Measurements from ENCODE around the gene GATA3. TPM values are rescaled to one million over a fixed set of nuclear protein-coding genes. Genes with fewer than 3 reads are reported as not detected.

The GATA3 gene
- total RNA-seq, 1 donor from 2014 or later, result not detected

- peaks cover 13% of the 10 kb centered on the region for H3K4me1 ChIP-seq
- TF ChIP-seq EZH2phosphoT487 (IDR thresholded peaks at IDR 0.05) (no peak), EZH2 (IDR thresholded peaks at IDR 0.05) (no peak), CTCF (IDR thresholded peaks at IDR 0.05) (no peak)
- no peaks in the 10 kb centered on the region for H3F3A ChIP-seq (ENCODE audit: low read depth)
- H3K79me2 ChIP-seq (ENCODE audit: low read depth), result no peaks in the 10 kb centered on the region
- no peak for DNase-seq (ENCODE audit: low spot score)
- Mint-ChIP-seq H3K27ac (no peak overlapping the region), H3K4me3 (no peak overlapping the region), H3K27me3 (ENCODE audit: insufficient read depth, low read depth) (peaks cover 6% of the 10 kb centered on the region), H3K36me3 (no peaks in the 10 kb centered on the region), H3K9me3 (no peaks in the 10 kb centered on the region), H3K4me1 (peaks cover 12% of the 10 kb centered on the region)
- no peaks in the 10 kb centered on the region for H3K36me3 ChIP-seq
- H3K27me3 ChIP-seq, result peaks cover 18% of the 10 kb centered on the region
- H4K20me1 ChIP-seq (ENCODE audit: low read depth), result no peaks in the 10 kb centered on the region
- H3K9me3 ChIP-seq (ENCODE audit: low read depth), result no peaks in the 10 kb centered on the region
- no peak overlapping the region for H2AFZ ChIP-seq (replicated peaks)
- no peak overlapping the region for H3K27ac ChIP-seq
- H3K9ac ChIP-seq, result no peak overlapping the region
- H3K4me2 ChIP-seq, result no peak overlapping the region
- H3K4me3 ChIP-seq, result no peak overlapping the region
These were observed 16.5 kb downstream of the GATA3 start for GRCh38 chr10:8071006-8071405.

GRCh38 chr10:8071666-8072065, 17.2 kb downstream of the GATA3 start:
- no peaks in the 10 kb centered on the region for H4K20me1 ChIP-seq (ENCODE audit: low read depth)
- H3K27ac ChIP-seq, result no peak overlapping the region
- H3K27ac Mint-ChIP-seq, result no peak overlapping the region
- H3K79me2 ChIP-seq (ENCODE audit: low read depth), result no peaks in the 10 kb centered on the region
- no peak for DNase-seq (ENCODE audit: low spot score)
- no peaks in the 10 kb centered on the region for H3K36me3 ChIP-seq
- peaks cover 12% of the 10 kb centered on the region for H3K27me3 ChIP-seq
- TF ChIP-seq EZH2phosphoT487 (IDR thresholded peaks at IDR 0.05), result no peak
- no peak for TF ChIP-seq CTCF (IDR thresholded peaks at IDR 0.05)
- no peak for TF ChIP-seq EZH2 (IDR thresholded peaks at IDR 0.05)
- no peaks in the 10 kb centered on the region for H3K9me3 ChIP-seq (ENCODE audit: low read depth)
- H3K4me3 ChIP-seq, result no peak overlapping the region
- H3K4me1 ChIP-seq, result peaks cover 14% of the 10 kb centered on the region
- peaks cover 12% of the 10 kb centered on the region for H3K4me1 Mint-ChIP-seq
- H3K9me3 Mint-ChIP-seq, result no peaks in the 10 kb centered on the region
- no peak overlapping the region for H3K4me3 Mint-ChIP-seq
- no peak overlapping the region for H3K9ac ChIP-seq
- no peaks in the 10 kb centered on the region for H3K36me3 Mint-ChIP-seq
- no peaks in the 10 kb centered on the region for H3F3A ChIP-seq (ENCODE audit: low read depth)
- peaks cover 6% of the 10 kb centered on the region for H3K27me3 Mint-ChIP-seq (ENCODE audit: insufficient read depth, low read depth)
- no peak overlapping the region for H2AFZ ChIP-seq (replicated peaks)
- no peak overlapping the region for H3K4me2 ChIP-seq

- peaks cover 6% of the 10 kb centered on the region for H3K27me3 ChIP-seq
- no peak for TF ChIP-seq CTCF (IDR thresholded peaks at IDR 0.05)
- no peak for TF ChIP-seq EZH2 (IDR thresholded peaks at IDR 0.05)
- TF ChIP-seq EZH2phosphoT487 (IDR thresholded peaks at IDR 0.05), result no peak
- H3K27ac Mint-ChIP-seq, result no peak overlapping the region
- no peak overlapping the region for H3K9ac ChIP-seq
- H3K36me3 Mint-ChIP-seq, result no peaks in the 10 kb centered on the region
- H3K4me1 Mint-ChIP-seq, result peaks cover 12% of the 10 kb centered on the region
- no peak overlapping the region for H3K4me2 ChIP-seq
- H3K9me3 Mint-ChIP-seq, result no peaks in the 10 kb centered on the region
- no peaks in the 10 kb centered on the region for H3F3A ChIP-seq (ENCODE audit: low read depth)
- H3K4me3 Mint-ChIP-seq, result no peak overlapping the region
- no peak overlapping the region for H2AFZ ChIP-seq (replicated peaks)
- no peak for DNase-seq (ENCODE audit: low spot score)
- H3K4me3 ChIP-seq, result no peak overlapping the region
- no peaks in the 10 kb centered on the region for H3K79me2 ChIP-seq (ENCODE audit: low read depth)
- H3K9me3 ChIP-seq (ENCODE audit: low read depth), result no peaks in the 10 kb centered on the region
- peaks cover 14% of the 10 kb centered on the region for H3K4me1 ChIP-seq
- peaks cover 6% of the 10 kb centered on the region for H3K27me3 Mint-ChIP-seq (ENCODE audit: insufficient read depth, low read depth)
- H3K36me3 ChIP-seq, result no peaks in the 10 kb centered on the region
- H3K27ac ChIP-seq, result no peak overlapping the region
- no peaks in the 10 kb centered on the region for H4K20me1 ChIP-seq (ENCODE audit: low read depth)
These were observed 17.7 kb downstream of the GATA3 start for GRCh38 chr10:8072211-8072610.

Measured in neural progenitor cell (in vitro differentiated cells).